Panc1 (cell line): ENCODE results near the gene HOXD13. TPM values are rescaled to one million over a fixed set of nuclear protein-coding genes. Genes with fewer than 3 reads are reported as not detected.

ENCODE experiments used
- ATAC-seq: fragments of 200-7000 bp; cut with Tn5 transposase; 2 replicates; pipeline ENCODE4 v1.9.1; 2020; ENCODE audit warnings: mild to moderate bottlenecking, moderate library complexity
- BruUV-seq: library from RNA; stranded (reverse); fragments of 400-500 nt; replicated peaks from 2 replicates; lab custom pipeline; 2021; lab: Mats Ljungman, UMichigan
- CTCF ChIA-PET: fragments of 300-600 bp; sonication (Branson Sonifier 250); formaldehyde crosslinking; loops from one replicate; lab custom pipeline; 2022; ENCODE audit warnings: antibody characterized with exemption; lab: Charles Lee
- POLR2A ChIA-PET: fragments of 300-600 bp; sonication (Branson Sonifier 250); formaldehyde crosslinking; loops from one replicate; lab custom pipeline; 2022; ENCODE audit warnings: antibody characterized with exemption; lab: Charles Lee
- DNase-seq: peaks from one replicate; pipeline ENCODE4 v3.0.0-alpha.2; 2010; ENCODE audit warnings: low read depth, low spot score
- H3K27ac ChIP-seq: 2 replicates; pipeline ENCODE4 v1.5.1; 2011; ENCODE audit warnings: mild to moderate bottlenecking, low read length, inconsistent platforms
- H3K27me3 ChIP-seq: fragments of 200-500 bp; sonication (Bioruptor generic); 2 replicates; pipeline ENCODE4 v1.6.0; 2014; ENCODE audit warnings: low read length, inconsistent platforms; ENCODE audit not compliant: control insufficient read depth, insufficient read depth
- H3K36me3 ChIP-seq: fragments of 200-500 bp; sonication (Bioruptor generic); 2 replicates; pipeline ENCODE4 v1.5.1; 2014; ENCODE audit warnings: inconsistent platforms, mild to moderate bottlenecking, low read length, moderate library complexity; ENCODE audit not compliant: control insufficient read depth, insufficient read depth
- H3K4me1 ChIP-seq: 2 replicates; pipeline ENCODE4 v1.5.1; 2011; ENCODE audit warnings: inconsistent platforms, mild to moderate bottlenecking, low read length, moderate library complexity; ENCODE audit not compliant: control insufficient read depth, insufficient read depth
- H3K4me3 ChIP-seq, 2 experiments: 2 replicates each; pipeline ENCODE4 v1.5.1; 2011 to 2012; ENCODE audit warnings: low read depth in 2 of 2, low read length in 2 of 2, mild to moderate bottlenecking in 2 of 2, inconsistent platforms in 1 of 2, moderate library complexity in 1 of 2
- H3K9me3 ChIP-seq: fragments of 200-500 bp; sonication (Bioruptor generic); 2 replicates; pipeline ENCODE4 v1.5.1; 2014; ENCODE audit warnings: low read depth, mild to moderate bottlenecking, inconsistent platforms, low read length, moderate library complexity; ENCODE audit not compliant: control insufficient read depth, insufficient read depth
- POLR2AphosphoS5 ChIP-seq: IDR thresholded peaks from 2 replicates; pipeline ENCODE4 v1.6.1; 2012; ENCODE audit warnings: mild to moderate bottlenecking, low read depth, low read length, moderate library complexity
- SIN3A ChIP-seq: IDR thresholded peaks from 2 replicates; pipeline ENCODE4 v1.6.1; 2012; ENCODE audit warnings: low read depth, mild to moderate bottlenecking, low read length, moderate library complexity, borderline replicate concordance; ENCODE audit not compliant: insufficient read depth
- TCF7L2 ChIP-seq: IDR thresholded peaks from 2 replicates; pipeline ENCODE4 v1.6.1; 2011; ENCODE audit warnings: mild to moderate bottlenecking, low read depth, low read length, inconsistent platforms
- in situ Hi-C: cut with HindIII; loops from 2 replicates; pipeline ENCODE4 v1.10.0; 2016; ENCODE audit warnings: low sequenced_read_pairs, low pct_unique_long_range_greater_than_20kb
- intact Hi-C: fragments of 100-400 bp; cut with micrococcal nuclease; formaldehyde crosslinking; loops from one replicate; pipeline ENCODE4 v1.10.0; 2022; ENCODE audit not compliant: unreplicated experiment
- total RNA-seq: library from RNA; stranded (reverse); gene quantifications from one replicate; pipeline ENCODE4 v1.2.1, GENCODE V29; 2021; ENCODE audit not compliant: unreplicated experiment
- TF ChIP-seq, protein P1 (sequence below), 2 experiments: IDR thresholded peaks; 2 replicates each; pipeline ENCODE4 v1.6.1; 2011 to 2012; ENCODE audit warnings: low read depth in 2 of 2, control low read depth in 1 of 2, low read length in 1 of 2, mild to moderate bottlenecking in 1 of 2, moderate library complexity in 1 of 2; ENCODE audit not compliant: insufficient read depth in 1 of 2
- TF ChIP-seq, protein P2 (sequence below): fragments of 450-650 bp; IDR thresholded peaks from 2 replicates; pipeline ENCODE4 v1.5.1; 2017; ENCODE audit warnings: mild to moderate bottlenecking

Gene HOXD13
- total RNA-seq, 1 experiment from 2014 or later: not detected

DNA sequence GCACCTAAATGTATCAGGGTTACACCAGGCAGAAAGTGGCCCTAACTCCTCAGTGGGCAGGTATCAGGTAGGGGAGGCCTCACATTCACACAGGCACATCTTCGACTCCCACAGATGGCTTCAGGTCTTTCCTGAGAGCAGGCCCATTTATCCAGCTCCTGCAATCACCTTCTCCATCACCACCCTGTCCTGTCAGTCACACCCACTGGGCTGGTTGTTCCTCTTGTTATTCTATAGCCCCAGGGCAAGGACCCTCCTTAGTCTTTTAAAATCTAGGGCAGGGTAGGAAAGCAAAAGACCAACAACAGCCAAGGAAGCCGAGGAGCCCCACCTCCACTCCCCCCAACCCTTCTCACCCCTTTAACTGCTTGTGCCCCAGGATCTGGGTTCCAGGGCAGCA is 49.8 kb downstream of the HOXD13 start:
- no peak overlapping the region for H3K4me3 ChIP-seq
- POLR2A ChIA-PET: no interaction called here
- H3K27me3 ChIP-seq: no peaks in the 10 kb centered on the region
- no peaks in the 10 kb centered on the region for H3K9me3 ChIP-seq
- DNase-seq: no peak
- intact Hi-C loops: no loop called here
- H3K4me1 ChIP-seq: peaks cover 4% of the 10 kb centered on the region; the same call in 1 of the 2 replicates
- BruUV-seq: no TSS peak
- TF ChIP-seq POLR2AphosphoS5: no peak
- no peak for TF ChIP-seq SIN3A
- TF ChIP-seq, protein P1, sequence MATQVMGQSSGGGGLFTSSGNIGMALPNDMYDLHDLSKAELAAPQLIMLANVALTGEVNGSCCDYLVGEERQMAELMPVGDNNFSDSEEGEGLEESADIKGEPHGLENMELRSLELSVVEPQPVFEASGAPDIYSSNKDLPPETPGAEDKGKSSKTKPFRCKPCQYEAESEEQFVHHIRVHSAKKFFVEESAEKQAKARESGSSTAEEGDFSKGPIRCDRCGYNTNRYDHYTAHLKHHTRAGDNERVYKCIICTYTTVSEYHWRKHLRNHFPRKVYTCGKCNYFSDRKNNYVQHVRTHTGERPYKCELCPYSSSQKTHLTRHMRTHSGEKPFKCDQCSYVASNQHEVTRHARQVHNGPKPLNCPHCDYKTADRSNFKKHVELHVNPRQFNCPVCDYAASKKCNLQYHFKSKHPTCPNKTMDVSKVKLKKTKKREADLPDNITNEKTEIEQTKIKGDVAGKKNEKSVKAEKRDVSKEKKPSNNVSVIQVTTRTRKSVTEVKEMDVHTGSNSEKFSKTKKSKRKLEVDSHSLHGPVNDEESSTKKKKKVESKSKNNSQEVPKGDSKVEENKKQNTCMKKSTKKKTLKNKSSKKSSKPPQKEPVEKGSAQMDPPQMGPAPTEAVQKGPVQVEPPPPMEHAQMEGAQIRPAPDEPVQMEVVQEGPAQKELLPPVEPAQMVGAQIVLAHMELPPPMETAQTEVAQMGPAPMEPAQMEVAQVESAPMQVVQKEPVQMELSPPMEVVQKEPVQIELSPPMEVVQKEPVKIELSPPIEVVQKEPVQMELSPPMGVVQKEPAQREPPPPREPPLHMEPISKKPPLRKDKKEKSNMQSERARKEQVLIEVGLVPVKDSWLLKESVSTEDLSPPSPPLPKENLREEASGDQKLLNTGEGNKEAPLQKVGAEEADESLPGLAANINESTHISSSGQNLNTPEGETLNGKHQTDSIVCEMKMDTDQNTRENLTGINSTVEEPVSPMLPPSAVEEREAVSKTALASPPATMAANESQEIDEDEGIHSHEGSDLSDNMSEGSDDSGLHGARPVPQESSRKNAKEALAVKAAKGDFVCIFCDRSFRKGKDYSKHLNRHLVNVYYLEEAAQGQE (IDR thresholded peaks at IDR 0.05; ENCODE audit: insufficient read depth in 1 of 2, low read depth in 2 of 2, low read length in 1 of 2): no peak
- TF ChIP-seq, protein P2, sequence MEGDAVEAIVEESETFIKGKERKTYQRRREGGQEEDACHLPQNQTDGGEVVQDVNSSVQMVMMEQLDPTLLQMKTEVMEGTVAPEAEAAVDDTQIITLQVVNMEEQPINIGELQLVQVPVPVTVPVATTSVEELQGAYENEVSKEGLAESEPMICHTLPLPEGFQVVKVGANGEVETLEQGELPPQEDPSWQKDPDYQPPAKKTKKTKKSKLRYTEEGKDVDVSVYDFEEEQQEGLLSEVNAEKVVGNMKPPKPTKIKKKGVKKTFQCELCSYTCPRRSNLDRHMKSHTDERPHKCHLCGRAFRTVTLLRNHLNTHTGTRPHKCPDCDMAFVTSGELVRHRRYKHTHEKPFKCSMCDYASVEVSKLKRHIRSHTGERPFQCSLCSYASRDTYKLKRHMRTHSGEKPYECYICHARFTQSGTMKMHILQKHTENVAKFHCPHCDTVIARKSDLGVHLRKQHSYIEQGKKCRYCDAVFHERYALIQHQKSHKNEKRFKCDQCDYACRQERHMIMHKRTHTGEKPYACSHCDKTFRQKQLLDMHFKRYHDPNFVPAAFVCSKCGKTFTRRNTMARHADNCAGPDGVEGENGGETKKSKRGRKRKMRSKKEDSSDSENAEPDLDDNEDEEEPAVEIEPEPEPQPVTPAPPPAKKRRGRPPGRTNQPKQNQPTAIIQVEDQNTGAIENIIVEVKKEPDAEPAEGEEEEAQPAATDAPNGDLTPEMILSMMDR: no peak
- TF ChIP-seq TCF7L2: no peak
- no peak overlapping the region for H3K27ac ChIP-seq
- in situ Hi-C loops: no loop called here
- CTCF ChIA-PET: no interaction called here
- no peaks in the 10 kb centered on the region for H3K36me3 ChIP-seq
- no peak for ATAC-seq

Other genes with a start within 250 kb of the HOXD13 start
- gene LNPK, start 90.5 kb upstream of the HOXD13 start, total RNA-seq: 27.3 TPM
- gene EVX2, start 8.8 kb upstream of the HOXD13 start, total RNA-seq: not detected
- gene HOXD12, start 7.1 kb downstream of the HOXD13 start, total RNA-seq: 0.13 TPM
- 0.49 TPM for gene HOXD11, start 14.6 kb downstream of the HOXD13 start, total RNA-seq
- gene HOXD10, start 24.1 kb downstream of the HOXD13 start, total RNA-seq: not detected
- gene HOXD9, start 30.0 kb downstream of the HOXD13 start, total RNA-seq: 0.15 TPM
- not detected for gene HOXD8, start 37.0 kb downstream of the HOXD13 start, total RNA-seq
- gene HOXD4, start 58.8 kb downstream of the HOXD13 start, total RNA-seq: 1.4 TPM
- 1.8 TPM for gene HOXD3, start 64.6 kb downstream of the HOXD13 start, total RNA-seq
- 0.18 TPM for gene HOXD1, start 95.9 kb downstream of the HOXD13 start, total RNA-seq
- gene MTX2, start 176.7 kb downstream of the HOXD13 start, total RNA-seq: 28.7 TPM